HG03103 (cell line): ENCODE data around the gene TIMM8B.
"Not testable (repeated sequence)": the region's sequence is repeated elsewhere in the genome, so short reads cannot be mapped to it uniquely, and the experiment has no call there.

Experiments
- ATAC-seq: cut with Tn5 transposase; IDR thresholded peaks from one replicate; pipeline ENCODE4 v1.9.1; 2021; ENCODE audit warnings: low read depth; ENCODE audit not compliant: unreplicated experiment

TIMM8B gene

GRCh38 chr11:112085822-112086421 is 634 bp downstream of the TIMM8B start:
- ATAC-seq, result peak; percentile 9

GRCh38 chr11:112082729-112083128 is 3.8 kb downstream of the TIMM8B start:
- no peak for ATAC-seq

- ATAC-seq, result peak; percentile 77
Observed at GRCh38 chr11:112073941-112074811, 12.4 kb downstream of the TIMM8B start, which contains the start of the genes NKAPD1 and PIH1D2. Gene NKAPD1 (plus strand): TSS chr11:112074299. CDS start chr11:112075575, 1,276 bp downstream. Gene PIH1D2 (minus strand): TSS chr11:112074017. CDS start chr11:112073174, 843 bp downstream.

- no peak for ATAC-seq
Observed at GRCh38 chr11:112062923-112063322, 23.6 kb downstream of the TIMM8B start.

- ATAC-seq, result no peak
Observed at GRCh38 chr11:112058103-112058502, 28.5 kb downstream of the TIMM8B start.

GRCh38 chr11:112057170-112057569 is 29.4 kb downstream of the TIMM8B start:
- no peak for ATAC-seq

- no peak for ATAC-seq
Observed at GRCh38 chr11:112051768-112052167, 34.8 kb downstream of the TIMM8B start.

- ATAC-seq, result peak; percentile 59
Observed at GRCh38 chr11:112050721-112051120, 35.8 kb downstream of the TIMM8B start.

GRCh38 chr11:112049777-112050176 is 36.8 kb downstream of the TIMM8B start:
- ATAC-seq, result no peak

GRCh38 chr11:112048256-112048655 is 38.3 kb downstream of the TIMM8B start:
- not testable (repeated sequence) for ATAC-seq

GRCh38 chr11:112046647-112047046 is 39.9 kb downstream of the TIMM8B start:
- ATAC-seq, result not testable (repeated sequence)

GRCh38 chr11:112044961-112045360 is 41.6 kb downstream of the TIMM8B start:
- ATAC-seq, result no peak

GRCh38 chr11:112042961-112043304 is 43.6 kb downstream of the TIMM8B start:
- ATAC-seq, result no peak

GRCh38 chr11:112042161-112042960 is 44.2 kb downstream of the TIMM8B start:
- ATAC-seq, result no peak

GRCh38 chr11:112037527-112037926 is 49.0 kb downstream of the TIMM8B start:
- ATAC-seq, result no peak
